ENCODE data around the gene COL5A1.
"Not testable (repeated sequence)": the region's sequence is repeated elsewhere in the genome, so short reads cannot be mapped to it uniquely, and the experiment has no call there.

The COL5A1 gene

DNA sequence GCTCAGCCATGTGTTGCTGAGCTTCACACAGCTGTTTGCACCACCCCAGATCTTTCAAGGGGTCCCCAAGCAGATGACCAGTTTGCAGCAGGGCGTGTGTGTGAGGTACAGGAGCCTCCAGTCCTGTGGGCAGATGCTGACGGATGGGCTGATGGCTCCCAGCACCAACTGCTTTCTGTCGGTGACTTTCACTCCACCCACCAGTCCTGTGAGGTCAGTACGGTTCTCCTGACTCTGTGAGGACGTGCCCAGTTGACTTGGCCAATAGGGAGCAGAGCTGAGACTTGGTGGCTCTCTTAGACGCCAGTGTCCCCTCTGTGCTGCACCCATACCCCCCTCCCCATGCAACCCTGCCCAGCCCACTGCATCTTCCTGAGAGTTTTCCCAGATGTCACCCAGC lies 19.7 kb downstream of the COL5A1 start:
- WGBS, 2 experiments (ENCODE audit: insufficient coverage in 2 of 2), result 88 to 93% methylated on average over 6 of the region's 6 CpGs
- peak overlapping the region; percentile 99 for H3K27ac ChIP-seq (ENCODE audit: low read depth, low read length, severe bottlenecking)
- H3K9me3 ChIP-seq (ENCODE audit: control insufficient read depth, low read length), result peaks cover 7% of the 10 kb centered on the region
- peaks cover 75% of the 10 kb centered on the region for H3K36me3 ChIP-seq (ENCODE audit: control insufficient read depth, insufficient read depth, low read length)
- H3K4me1 ChIP-seq (ENCODE audit: control insufficient read depth, insufficient read depth, low read length, poor library complexity, severe bottlenecking), result peaks cover 52% of the 10 kb centered on the region
- no peak overlapping the region for H3K4me3 ChIP-seq (ENCODE audit: extremely low read depth, insufficient read depth, low read length, poor library complexity, severe bottlenecking)

DNA sequence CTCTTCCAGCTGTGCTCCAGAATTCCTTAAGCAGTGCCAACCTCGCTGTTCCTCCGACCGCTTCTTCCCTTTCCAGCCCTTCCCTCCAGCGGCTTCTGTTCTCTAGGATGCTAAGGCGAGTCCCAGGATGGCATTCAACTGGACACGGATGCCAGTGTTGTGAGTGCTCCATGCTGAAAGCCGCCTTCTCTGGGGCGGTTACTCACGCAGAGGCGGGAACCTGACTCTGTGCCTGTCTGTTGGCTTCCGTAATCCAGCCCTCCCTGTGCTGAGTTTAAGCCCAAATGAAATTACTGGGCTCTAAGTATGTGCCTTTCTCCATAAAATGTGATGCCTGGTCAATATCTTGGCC lies 20.2 kb downstream of the COL5A1 start:
- WGBS, 2 experiments (ENCODE audit: insufficient coverage in 2 of 2), result 95 to 96% methylated on average over 10 to 11 of the region's 11 CpGs
- Histone ChIP-seq H3K27ac (ENCODE audit: low read depth, low read length, severe bottlenecking) (peak overlapping the region; percentile 99), H3K4me1 (ENCODE audit: control insufficient read depth, insufficient read depth, low read length, poor library complexity, severe bottlenecking) (peaks cover 57% of the 10 kb centered on the region), H3K4me3 (ENCODE audit: extremely low read depth, insufficient read depth, low read length, poor library complexity, severe bottlenecking) (no peak overlapping the region), H3K9me3 (ENCODE audit: control insufficient read depth, low read length) (peaks cover 7% of the 10 kb centered on the region), H3K36me3 (ENCODE audit: control insufficient read depth, insufficient read depth, low read length) (peaks cover 80% of the 10 kb centered on the region)

DNA sequence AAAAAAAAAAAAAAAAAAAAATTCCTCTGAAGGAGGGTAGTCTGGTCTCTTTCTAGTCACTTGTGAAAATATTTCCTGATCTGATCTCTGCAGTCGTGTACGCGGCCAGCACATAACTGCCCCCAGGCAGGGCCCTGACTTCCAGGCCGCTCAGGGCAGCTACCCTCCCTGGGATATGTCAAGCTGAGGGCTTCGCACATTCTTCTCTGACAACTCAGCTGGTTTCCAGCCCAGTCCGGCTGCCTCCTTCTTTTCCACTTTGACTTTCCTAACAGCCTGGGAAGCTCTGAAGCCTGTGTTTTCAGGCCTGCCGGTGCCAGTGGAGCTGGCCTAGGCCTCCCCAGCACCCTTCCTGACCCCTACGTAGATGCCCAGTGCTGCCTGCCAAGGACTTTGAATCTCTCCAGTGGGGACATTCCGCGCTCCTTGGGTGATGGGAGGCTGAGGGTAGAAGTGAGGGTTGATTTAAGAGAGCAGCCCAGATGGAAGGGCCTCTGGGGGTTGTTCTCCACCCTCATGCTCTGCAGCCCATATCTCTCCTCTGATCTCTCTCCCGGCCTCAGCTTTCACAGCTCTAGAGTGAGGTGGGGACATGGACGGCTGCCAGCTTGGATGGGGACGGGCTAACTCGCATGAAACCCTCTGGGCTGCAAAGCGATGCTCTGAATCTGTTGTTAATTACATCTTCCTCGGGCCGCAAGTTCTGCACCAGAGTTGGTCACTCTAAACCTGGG lies 20.7 kb downstream of the COL5A1 start:
- 75 to 76% methylated on average over 13 to 16 of the region's 17 CpGs for WGBS, 2 experiments (ENCODE audit: insufficient coverage in 2 of 2)
- Histone ChIP-seq H3K27ac (ENCODE audit: low read depth, low read length, severe bottlenecking) (peak overlapping the region; percentile 99), H3K4me1 (ENCODE audit: control insufficient read depth, insufficient read depth, low read length, poor library complexity, severe bottlenecking) (peaks cover 58% of the 10 kb centered on the region), H3K36me3 (ENCODE audit: control insufficient read depth, insufficient read depth, low read length) (peaks cover 85% of the 10 kb centered on the region), H3K4me3 (ENCODE audit: extremely low read depth, insufficient read depth, low read length, poor library complexity, severe bottlenecking) (no peak overlapping the region), H3K9me3 (ENCODE audit: control insufficient read depth, low read length) (peaks cover 7% of the 10 kb centered on the region)

DNA sequence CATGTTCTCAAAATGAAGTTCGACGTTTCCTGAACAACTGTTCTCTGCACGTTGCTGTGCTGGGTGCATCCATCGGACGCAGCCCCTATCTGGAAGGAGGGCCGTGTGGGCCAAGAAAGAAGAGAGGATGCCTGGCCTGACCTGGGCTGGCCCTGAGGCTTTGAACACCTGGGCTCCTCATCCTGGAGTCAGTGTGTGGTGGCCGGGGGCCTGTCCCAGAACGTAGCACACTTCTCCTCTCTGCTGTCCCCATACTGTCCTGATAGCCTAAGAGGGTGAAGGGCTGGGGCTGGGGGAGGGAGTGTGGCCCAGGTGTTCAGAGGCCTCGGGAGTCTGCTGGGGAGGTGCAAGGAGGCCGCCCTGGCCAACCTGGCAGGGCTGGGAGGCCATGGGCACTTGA lies 21.5 kb downstream of the COL5A1 start:
- 99% methylated on average over 8 of the region's 10 CpGs for WGBS, 2 experiments (ENCODE audit: insufficient coverage in 2 of 2)
- H3K9me3 ChIP-seq (ENCODE audit: control insufficient read depth, low read length), result peaks cover 7% of the 10 kb centered on the region
- peak overlapping the region; percentile 99 for H3K27ac ChIP-seq (ENCODE audit: low read depth, low read length, severe bottlenecking)
- no peak overlapping the region for H3K4me3 ChIP-seq (ENCODE audit: extremely low read depth, insufficient read depth, low read length, poor library complexity, severe bottlenecking)
- H3K36me3 ChIP-seq (ENCODE audit: control insufficient read depth, insufficient read depth, low read length), result peaks cover 86% of the 10 kb centered on the region
- H3K4me1 ChIP-seq (ENCODE audit: control insufficient read depth, insufficient read depth, low read length, poor library complexity, severe bottlenecking), result peaks cover 56% of the 10 kb centered on the region

DNA sequence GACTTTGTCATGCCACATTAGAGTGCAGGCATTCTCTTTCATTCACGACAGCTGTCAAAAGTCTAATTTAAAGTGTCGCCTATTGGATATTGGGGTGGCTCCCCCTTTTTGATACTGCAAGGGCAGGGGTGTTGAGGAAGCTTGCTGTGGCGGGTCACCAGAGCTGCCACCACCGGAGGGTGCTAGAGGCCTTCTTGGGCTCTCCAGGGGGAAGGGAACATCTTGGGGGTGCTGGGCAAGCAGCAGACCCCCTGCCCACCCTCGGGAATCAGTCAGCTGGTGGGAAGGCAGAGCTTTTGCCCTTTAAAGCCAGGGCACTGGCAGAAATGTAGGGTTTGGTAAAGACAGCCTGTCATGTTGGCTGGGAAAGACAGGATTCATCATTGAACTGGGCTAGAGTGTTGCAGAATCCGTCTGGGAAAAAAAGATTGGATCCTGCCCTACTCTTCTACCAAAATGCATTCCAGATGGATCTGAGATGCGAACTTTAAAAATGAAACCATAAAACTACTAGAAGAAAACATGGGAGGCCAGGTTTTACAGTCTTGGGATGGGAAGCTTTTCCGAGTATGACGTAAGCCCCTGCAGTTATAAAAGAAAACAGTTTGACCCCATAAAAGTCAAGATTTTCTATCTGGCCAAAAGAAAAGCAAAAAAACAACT lies 22.3 kb downstream of the COL5A1 start:
- Histone ChIP-seq H3K9me3 (ENCODE audit: control insufficient read depth, low read length) (peaks cover 7% of the 10 kb centered on the region), H3K36me3 (ENCODE audit: control insufficient read depth, insufficient read depth, low read length) (peaks cover 86% of the 10 kb centered on the region), H3K4me3 (ENCODE audit: extremely low read depth, insufficient read depth, low read length, poor library complexity, severe bottlenecking) (no peak overlapping the region), H3K27ac (ENCODE audit: low read depth, low read length, severe bottlenecking) (no peak overlapping the region), H3K4me1 (ENCODE audit: control insufficient read depth, insufficient read depth, low read length, poor library complexity, severe bottlenecking) (peaks cover 49% of the 10 kb centered on the region)
- WGBS, 2 experiments (ENCODE audit: insufficient coverage in 2 of 2), result 93 to 96% methylated on average over 4 to 7 of the region's 9 CpGs

DNA sequence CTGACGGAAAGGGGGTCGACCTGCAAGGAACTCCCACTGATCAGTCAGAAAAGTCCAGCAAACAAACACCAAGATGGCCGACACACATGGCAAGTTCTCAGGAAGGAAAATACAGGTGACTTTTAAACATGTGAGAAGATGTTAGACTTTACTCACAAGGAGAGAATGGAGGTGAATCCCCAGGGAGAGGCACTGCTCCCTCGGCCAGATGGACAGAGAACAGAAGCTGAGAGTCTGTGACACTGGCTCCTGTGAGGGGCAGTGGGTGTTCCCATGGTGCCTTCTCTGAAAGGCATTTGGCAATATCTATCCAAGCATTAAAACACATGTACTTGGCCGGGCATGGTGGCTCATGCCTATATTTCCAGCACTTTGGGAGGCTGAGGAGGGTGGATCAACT lies 22.8 kb downstream of the COL5A1 start:
- H3K4me1 ChIP-seq (ENCODE audit: control insufficient read depth, insufficient read depth, low read length, poor library complexity, severe bottlenecking), result peaks cover 46% of the 10 kb centered on the region
- WGBS, 2 experiments (ENCODE audit: insufficient coverage in 2 of 2), result 95 to 100% methylated on average over 4 of the region's 5 CpGs
- H3K4me3 ChIP-seq (ENCODE audit: extremely low read depth, insufficient read depth, low read length, poor library complexity, severe bottlenecking), result no peak overlapping the region
- H3K36me3 ChIP-seq (ENCODE audit: control insufficient read depth, insufficient read depth, low read length), result peaks cover 82% of the 10 kb centered on the region
- peaks cover 7% of the 10 kb centered on the region for H3K9me3 ChIP-seq (ENCODE audit: control insufficient read depth, low read length)
- H3K27ac ChIP-seq (ENCODE audit: low read depth, low read length, severe bottlenecking), result no peak overlapping the region

DNA sequence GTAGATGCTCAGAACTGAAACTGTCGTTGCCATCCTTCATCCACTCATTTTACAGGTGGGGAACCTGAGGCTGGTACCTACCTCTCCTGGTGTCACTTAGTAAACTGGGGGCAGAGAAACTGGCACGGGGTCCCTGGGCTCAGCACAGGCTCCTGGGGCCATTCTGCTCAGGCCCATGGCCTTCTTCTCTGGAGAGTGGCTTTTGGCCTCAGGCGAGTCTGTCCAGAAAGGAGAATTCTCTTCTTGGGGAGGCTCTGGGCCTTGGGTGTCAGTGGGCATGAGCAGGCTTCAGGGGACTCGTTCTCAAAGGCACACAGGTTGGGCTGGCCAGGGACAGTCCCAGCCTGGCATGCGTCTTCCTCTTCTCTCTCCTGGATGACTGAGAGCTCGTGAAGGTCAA lies 24.6 kb downstream of the COL5A1 start:
- no peak overlapping the region for H3K27ac ChIP-seq (ENCODE audit: low read depth, low read length, severe bottlenecking)
- WGBS, 2 experiments (ENCODE audit: insufficient coverage in 2 of 2), result 82 to 95% methylated on average over 5 of the region's 6 CpGs
- H3K4me3 ChIP-seq (ENCODE audit: extremely low read depth, insufficient read depth, low read length, poor library complexity, severe bottlenecking), result no peak overlapping the region
- no peaks in the 10 kb centered on the region for H3K9me3 ChIP-seq (ENCODE audit: control insufficient read depth, low read length)
- H3K4me1 ChIP-seq (ENCODE audit: control insufficient read depth, insufficient read depth, low read length, poor library complexity, severe bottlenecking), result peaks cover 56% of the 10 kb centered on the region
- H3K36me3 ChIP-seq (ENCODE audit: control insufficient read depth, insufficient read depth, low read length), result peaks cover 82% of the 10 kb centered on the region

DNA sequence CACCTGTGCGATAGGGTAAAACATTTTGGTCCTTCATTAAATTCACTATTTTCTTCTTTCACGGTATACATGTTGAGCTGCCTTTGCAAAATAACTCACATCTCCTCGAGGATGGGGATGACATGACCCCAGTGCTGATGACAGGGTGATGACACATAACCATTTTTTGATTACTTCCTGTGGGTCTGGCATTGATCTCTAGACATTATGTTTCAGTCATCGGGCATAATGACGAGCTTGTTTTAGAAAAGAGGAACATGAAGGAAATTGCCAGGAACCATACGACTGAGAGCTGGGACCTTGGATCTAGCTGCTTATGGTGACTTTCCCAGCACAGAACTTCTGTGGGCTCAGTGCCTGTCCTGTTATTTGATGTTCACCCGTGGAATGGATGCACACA lies 25.2 kb downstream of the COL5A1 start:
- H3K4me3 ChIP-seq (ENCODE audit: extremely low read depth, insufficient read depth, low read length, poor library complexity, severe bottlenecking), result no peak overlapping the region
- peaks cover 86% of the 10 kb centered on the region for H3K36me3 ChIP-seq (ENCODE audit: control insufficient read depth, insufficient read depth, low read length)
- 93 to 97% methylated on average over 7 of the region's 7 CpGs for WGBS, 2 experiments (ENCODE audit: insufficient coverage in 2 of 2)
- no peak overlapping the region for H3K27ac ChIP-seq (ENCODE audit: low read depth, low read length, severe bottlenecking)
- H3K9me3 ChIP-seq (ENCODE audit: control insufficient read depth, low read length), result no peaks in the 10 kb centered on the region
- peaks cover 51% of the 10 kb centered on the region for H3K4me1 ChIP-seq (ENCODE audit: control insufficient read depth, insufficient read depth, low read length, poor library complexity, severe bottlenecking)

DNA sequence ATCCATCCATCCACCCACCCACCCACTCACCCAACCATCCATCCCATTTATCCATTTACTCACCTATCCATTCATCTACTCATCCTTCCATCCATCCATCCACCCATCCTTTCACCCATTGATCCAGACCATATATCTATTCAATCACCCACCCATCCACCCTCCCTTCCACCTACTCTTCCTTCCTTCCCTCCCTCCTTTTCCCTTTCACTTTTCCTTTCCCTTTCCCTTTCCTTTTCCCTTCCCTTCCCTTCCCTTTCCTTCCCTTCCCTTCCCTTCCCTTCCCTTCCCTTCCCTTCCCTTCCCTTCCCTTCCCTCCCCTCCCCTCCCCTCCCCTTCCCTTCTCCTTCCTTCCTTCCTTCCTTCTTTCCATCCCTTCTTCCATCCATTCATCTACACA lies 27.4 kb downstream of the COL5A1 start:
- peaks cover 89% of the 10 kb centered on the region for H3K36me3 ChIP-seq (ENCODE audit: control insufficient read depth, insufficient read depth, low read length)
- H3K4me1 ChIP-seq (ENCODE audit: control insufficient read depth, insufficient read depth, low read length, poor library complexity, severe bottlenecking), result peaks cover 30% of the 10 kb centered on the region
- H3K9me3 ChIP-seq (ENCODE audit: control insufficient read depth, low read length); H3K27ac ChIP-seq (ENCODE audit: low read depth, low read length, severe bottlenecking); H3K4me3 ChIP-seq (ENCODE audit: extremely low read depth, insufficient read depth, low read length, poor library complexity, severe bottlenecking): not testable (repeated sequence)

DNA sequence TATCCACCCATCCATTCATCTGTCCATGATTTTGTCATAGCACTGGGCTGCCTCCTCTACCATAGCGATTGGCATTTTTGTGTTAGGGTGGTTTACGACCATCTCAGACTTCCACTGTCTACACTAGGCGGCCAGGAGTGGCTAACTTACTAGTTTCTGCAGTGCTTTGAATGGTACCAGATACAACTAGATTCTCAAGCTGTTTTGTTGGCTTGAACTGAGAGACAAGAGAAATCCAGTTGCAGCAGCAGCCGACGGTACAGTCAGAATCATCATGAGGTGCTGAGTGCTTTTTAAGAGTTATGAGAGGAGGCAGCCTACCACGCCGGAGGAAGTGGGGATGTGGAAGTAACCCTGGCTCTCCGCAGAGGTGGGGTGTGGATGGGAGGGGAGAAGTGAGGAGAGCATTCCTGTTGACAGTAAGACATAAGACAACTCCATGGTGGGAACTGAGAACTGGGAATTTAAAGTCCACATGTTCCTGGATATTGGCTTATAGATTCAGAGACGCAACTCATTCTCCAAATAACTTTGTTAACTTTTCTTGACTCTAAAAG lies 27.9 kb downstream of the COL5A1 start:
- 93 to 99% methylated on average over 4 to 7 of the region's 9 CpGs for WGBS, 2 experiments (ENCODE audit: insufficient coverage in 2 of 2)
- no peak overlapping the region for H3K4me3 ChIP-seq (ENCODE audit: extremely low read depth, insufficient read depth, low read length, poor library complexity, severe bottlenecking)
- peaks cover 7% of the 10 kb centered on the region for H3K9me3 ChIP-seq (ENCODE audit: control insufficient read depth, low read length)
- H3K36me3 ChIP-seq (ENCODE audit: control insufficient read depth, insufficient read depth, low read length), result peaks cover 89% of the 10 kb centered on the region
- peaks cover 30% of the 10 kb centered on the region for H3K4me1 ChIP-seq (ENCODE audit: control insufficient read depth, insufficient read depth, low read length, poor library complexity, severe bottlenecking)
- H3K27ac ChIP-seq (ENCODE audit: low read depth, low read length, severe bottlenecking), result peak overlapping the region; percentile 45

DNA sequence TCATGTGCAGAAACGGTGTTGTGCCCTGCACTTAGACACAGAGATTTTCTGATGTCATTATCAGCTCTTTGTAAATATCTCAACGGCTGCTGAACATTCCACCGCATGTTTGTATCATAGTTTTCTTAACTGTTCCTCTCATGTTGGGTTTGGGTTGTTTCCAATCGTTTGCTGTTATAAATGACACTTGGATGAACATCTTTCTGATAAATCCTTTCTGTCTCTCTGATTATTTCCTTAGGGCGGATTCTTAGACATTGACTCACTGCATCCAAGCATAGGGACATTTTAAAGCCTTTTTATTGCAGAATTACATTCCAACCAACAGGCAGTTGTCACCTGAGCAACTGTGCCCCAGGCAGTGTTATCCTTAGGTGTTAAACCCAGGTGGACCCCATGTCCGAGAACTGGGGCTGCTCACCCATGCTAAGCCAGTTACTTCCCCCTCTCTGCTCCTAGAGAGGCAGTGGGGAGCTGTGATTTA lies 28.5 kb downstream of the COL5A1 start:
- peaks cover 88% of the 10 kb centered on the region for H3K36me3 ChIP-seq (ENCODE audit: control insufficient read depth, insufficient read depth, low read length)
- peak overlapping the region; percentile 45 for H3K27ac ChIP-seq (ENCODE audit: low read depth, low read length, severe bottlenecking)
- 92 to 100% methylated on average over 1 to 5 of the region's 6 CpGs for WGBS, 2 experiments (ENCODE audit: insufficient coverage in 2 of 2)
- H3K4me1 ChIP-seq (ENCODE audit: control insufficient read depth, insufficient read depth, low read length, poor library complexity, severe bottlenecking), result peaks cover 30% of the 10 kb centered on the region
- H3K4me3 ChIP-seq (ENCODE audit: extremely low read depth, insufficient read depth, low read length, poor library complexity, severe bottlenecking), result no peak overlapping the region
- peaks cover 7% of the 10 kb centered on the region for H3K9me3 ChIP-seq (ENCODE audit: control insufficient read depth, low read length)
